Measurements from ENCODE around the gene IL18.
"Not testable (repeated sequence)": the region's sequence is repeated elsewhere in the genome, so short reads cannot be mapped to it uniquely, and the experiment has no call there.

Gene IL18

DNA sequence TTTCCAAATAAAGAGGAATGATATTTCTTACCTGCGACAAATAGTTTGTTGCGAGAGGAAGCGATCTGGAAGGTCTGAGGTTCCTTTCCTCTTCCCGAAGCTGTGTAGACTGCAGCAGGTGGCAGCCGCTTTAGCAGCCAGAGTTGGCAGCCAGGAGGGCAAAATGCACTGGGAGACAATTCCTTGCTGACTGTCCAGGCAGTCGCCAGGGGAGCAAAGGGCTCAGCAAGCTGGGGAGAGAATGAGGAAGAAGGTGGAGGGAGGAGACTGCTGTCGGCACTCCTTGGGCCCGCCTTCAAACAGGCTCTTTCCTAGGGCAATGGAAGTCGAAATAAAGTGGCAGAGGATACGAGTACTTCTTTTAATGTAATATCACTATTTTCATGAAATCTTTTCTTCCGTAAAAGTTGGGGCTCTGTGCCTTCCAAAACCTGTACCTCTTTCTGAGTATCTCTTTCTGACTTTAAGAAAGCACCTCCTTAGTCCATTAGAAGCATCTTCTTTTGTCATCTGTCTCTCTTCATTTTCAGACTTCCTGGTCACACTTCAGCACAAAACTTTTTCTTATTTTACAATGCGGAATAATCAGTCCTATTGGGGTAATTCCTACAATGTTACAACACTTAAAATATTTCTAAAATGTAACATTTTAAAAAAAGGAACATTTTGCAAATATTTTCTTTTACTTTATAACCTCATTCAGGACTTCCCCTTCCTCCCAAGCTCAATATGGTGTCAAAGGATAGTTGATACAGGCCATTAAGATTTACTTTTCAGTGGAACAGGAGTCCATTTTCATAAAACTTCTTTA is at the start of gene IL18:
Gene IL18, minus strand, starts transcription at position 220 of the 811 bp plus-strand sequence. CDS start 9,041 bp downstream, outside the sequence.
- peak; percentile 89 for DNase-seq (ENCODE audit: low spot score)

DNA sequence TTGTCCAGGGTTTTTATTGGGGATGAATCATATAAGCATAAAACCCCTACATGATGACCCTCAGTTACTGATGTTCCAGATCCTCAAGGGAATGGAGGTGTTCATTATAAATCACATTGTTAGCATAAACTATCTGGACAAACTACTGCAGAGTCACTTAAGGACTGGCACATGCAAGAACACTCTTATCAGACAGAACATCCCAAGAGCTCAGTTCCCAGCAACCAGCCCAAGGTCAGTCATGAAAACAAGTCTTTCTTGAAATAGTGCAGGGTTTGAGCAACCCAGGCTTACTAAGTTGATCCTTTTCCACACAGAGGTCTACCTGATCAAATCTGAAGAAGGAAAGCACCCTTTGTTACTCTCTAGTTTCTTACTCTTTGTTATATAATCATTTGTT is 48.8 kb upstream of the IL18 start:
- DNase-seq (ENCODE audit: low spot score): no peak

DNA sequence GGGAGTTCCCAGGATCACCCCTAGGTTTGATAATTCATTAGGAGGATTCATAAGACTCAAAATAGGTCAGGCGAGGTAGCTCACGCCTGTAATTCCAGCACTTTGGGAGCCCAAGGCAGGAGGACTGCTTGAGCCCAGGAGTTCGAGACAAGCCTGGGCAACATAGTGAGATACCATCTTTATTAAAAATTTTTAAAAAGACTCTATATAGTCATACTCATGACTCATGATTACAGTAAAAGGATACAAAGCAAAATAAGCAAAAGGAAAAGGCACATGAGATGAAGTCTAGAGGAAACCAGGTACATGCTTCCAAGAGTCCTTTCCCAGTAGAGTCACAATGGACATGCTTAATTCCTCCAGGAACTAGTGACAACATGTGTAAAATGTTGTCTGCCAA is 48.4 kb upstream of the IL18 start:
- no peak for DNase-seq (ENCODE audit: low spot score)

DNA sequence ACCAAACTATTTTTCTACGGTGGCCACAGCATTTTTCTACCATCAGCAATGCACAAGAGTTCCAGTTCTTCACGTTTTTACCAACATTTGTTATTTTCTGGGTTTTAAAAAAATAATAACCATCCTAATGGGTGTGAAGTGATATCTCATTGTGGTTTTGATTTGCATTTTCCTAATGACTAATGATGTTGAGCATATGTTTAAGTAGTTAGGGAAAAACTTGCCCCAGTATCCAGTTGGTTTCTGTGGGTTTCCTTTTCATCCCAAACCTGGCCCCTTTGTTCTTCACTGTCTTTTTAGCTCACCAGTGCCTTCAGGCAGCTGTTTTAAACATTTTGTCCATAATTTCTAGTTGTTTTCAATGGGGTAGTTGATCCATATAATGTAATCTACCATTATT is 47.6 kb upstream of the IL18 start:
- DNase-seq (ENCODE audit: low spot score): no peak

DNA sequence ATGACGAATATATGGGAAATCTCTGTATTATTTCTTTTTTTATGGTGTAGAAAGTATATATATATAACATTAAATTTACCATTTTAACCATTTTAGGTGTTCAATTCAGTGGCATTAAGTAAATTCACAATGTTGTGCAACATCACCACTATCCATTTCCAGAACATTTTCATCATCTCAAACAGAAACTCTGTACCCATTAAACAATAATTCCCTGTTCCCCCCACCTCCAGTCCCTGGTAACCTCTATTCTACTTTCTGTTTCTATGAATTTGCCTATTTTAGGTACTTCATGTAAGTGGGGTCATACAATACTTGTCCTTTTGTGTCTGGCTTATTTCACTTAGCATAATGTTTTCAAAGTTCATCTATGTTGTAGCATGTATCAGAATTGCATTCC is 47.0 kb upstream of the IL18 start:
- DNase-seq (ENCODE audit: low spot score): no peak

DNA sequence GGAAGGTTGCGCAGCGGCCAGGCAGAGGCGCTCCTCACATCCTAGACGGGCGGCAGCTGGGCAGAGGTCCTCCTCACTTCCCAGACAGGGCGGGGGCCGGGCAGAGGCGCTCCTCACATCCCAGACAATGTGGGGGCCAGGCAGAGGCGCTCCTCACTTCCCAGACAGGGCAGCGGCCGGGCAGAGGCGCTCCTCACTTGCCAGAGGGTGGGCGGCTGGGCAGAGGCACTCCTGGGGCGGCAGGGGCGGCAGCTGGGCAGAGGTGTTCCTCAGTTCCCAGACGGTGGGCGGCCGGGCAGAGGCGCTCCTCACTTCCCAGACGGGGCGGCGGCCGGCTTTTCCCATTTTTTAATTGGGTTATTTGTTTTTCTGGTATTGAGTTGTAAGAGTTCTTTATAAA is 42.2 kb upstream of the IL18 start:
- DNase-seq (ENCODE audit: low spot score): no peak

DNA sequence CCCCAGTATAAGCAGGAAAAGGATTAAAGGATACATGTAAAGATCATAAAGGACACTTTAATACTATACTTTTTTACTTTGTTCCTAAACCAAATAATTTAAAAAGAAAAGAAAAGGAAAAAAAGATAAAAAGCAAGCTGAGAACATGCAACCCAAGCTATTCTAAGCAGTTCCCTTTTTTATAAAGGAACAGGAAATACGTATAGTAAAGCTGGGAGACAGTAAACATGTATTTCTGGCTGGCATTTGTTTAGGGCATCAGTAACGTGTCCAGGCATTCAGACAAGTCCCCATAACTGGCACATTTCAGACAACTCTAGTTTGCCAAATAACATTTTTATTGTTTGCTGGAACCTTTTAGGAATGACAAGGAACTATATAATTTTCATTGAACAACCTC is 36.4 kb upstream of the IL18 start:
- no peak for DNase-seq (ENCODE audit: low spot score)

DNA sequence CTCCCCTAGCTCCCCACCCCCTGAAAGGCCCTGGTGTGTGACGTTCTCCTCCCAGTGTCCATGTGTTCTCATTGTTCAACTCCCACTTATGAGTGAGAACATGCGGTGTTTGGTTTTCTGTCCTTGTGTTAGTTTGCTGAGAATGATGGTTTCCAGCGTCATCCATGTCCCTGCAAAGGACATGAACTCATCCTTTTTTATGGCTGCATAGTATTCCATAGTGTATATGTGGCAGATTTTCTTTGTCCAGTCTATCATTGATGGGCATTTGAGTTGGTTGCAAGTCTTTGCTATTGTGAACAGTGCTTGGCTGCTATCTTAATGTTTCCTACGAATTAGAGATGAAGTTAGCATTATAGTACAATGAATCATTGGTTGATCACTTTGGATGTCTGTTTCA is 35.2 kb upstream of the IL18 start:
- DNase-seq (ENCODE audit: low spot score): not testable (repeated sequence)

DNA sequence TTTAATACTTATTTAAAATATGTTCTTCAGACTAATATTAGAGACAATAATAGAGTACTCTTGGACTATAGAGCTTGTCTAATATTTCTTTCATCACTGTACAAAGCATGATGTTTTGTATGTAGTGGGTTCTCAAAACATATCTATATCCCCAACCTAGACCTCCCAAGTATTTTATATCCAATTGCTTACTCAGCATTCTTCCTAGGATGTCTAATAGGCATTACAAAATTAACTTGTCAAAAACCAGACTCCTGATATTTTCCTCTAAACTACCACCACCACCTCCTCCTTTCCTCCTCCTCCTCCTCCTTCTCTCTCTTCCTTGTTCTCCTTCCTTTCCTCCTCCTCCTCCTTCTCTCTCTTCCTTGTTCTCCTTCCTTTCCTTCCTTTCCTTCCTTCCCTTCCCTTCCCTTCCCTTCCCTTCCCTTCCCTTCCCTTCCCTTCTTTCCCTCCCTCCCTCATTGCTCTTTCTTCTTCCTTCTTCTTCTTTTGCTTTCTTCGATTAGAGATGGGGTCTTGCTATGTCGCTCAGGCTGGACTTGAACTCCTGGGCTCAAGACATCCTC is 32.7 kb upstream of the IL18 start:
- DNase-seq (ENCODE audit: low spot score): no peak

DNA sequence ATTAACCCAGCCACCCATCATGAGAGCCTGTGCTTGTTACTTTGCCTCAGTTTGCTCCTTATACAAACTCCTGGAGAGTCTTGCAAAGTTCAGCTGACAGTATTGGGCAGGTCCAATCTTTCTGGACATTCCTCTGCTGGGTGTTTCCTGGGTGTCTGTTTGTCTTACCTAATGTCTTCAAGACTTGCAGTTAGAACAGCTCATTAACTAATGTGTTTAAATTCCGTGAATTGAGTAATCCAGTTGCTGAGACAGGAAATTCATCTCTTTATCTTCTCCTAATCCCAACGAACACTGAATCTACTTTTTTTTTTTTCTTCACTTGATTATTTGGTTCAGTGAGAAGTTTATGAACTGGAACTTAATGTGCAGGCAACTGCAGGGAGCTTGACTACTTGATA is 32.1 kb upstream of the IL18 start:
- peak; percentile 46 for DNase-seq (ENCODE audit: low spot score)

DNA sequence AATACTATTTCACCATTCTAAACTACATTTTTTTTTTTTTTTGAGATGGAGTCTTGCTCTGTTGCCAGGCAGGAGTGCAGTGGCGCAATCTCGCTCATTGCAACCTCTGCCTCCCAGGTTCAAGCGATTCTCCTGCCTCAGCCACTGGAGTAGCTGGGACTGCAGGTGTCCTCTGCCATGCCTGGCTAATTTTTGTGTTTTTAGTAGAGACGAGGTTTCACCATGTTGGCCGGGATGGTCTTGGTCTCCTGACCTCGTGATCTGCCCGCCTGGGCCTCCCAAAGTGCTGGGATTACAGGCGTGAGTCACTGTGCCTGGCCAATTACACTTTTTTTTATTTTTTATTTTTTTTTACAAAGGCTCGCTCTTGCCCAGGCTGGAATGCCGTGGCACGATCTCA is 31.2 kb upstream of the IL18 start:
- DNase-seq (ENCODE audit: low spot score): not testable (repeated sequence)

DNA sequence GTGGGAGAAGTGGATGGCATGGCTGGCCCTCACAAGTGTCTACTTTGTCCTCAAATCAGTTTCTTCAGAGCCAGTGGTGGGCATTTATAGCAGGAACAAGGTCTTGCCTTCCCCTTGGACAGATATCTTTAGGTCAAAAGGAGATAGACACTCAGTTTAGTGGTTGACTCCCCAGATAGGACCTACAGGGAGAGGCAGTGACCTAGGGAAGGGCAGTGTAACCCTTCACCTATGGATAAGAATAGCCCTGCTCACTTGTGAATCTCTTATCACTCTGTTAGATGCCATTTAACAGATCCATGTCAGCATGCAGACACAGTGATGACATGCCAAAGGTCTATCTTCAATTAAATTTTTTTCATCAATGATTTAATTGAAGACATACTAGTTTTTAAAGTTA is 22.4 kb upstream of the IL18 start:
- DNase-seq (ENCODE audit: low spot score): no peak

DNA sequence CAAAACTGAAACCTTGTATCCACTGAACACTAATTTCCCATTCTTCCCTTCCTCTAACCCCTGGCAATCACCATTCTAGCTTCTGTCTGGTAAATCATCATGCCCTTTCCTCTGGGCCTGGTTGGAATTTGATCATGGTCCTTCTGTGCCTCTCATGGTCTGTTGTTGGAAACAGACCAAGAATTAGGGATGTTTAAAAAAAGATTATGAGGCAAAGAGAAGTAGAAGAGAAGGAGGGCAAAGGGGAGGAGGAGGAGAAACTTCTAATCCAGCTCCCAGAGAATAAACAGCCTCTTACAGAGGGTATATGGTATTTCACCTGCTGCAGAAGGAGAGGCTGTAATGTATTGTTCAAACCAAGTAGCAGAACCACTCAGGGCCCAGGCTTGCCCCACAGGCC is 22.0 kb upstream of the IL18 start:
- DNase-seq (ENCODE audit: low spot score): no peak

DNA sequence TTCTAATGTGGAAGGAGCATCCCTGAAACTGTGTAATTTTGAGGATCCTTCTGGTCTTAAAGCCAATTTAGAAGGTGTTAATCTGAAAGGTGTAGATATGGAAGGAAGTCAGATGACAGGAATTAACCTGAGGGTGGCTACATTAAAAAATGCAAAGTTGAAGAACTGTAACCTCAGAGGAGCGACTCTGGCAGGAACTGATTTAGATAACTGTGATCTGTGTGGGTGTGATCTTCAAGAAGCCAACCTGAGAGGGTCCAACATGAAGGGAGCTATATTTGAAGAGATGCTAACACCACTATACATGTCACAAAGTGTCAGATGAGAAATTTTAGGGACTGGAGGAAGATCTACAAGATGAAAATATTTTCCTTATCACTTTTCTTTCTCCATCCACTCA is 19.0 kb upstream of the IL18 start:
- no peak for DNase-seq (ENCODE audit: low spot score)

DNA sequence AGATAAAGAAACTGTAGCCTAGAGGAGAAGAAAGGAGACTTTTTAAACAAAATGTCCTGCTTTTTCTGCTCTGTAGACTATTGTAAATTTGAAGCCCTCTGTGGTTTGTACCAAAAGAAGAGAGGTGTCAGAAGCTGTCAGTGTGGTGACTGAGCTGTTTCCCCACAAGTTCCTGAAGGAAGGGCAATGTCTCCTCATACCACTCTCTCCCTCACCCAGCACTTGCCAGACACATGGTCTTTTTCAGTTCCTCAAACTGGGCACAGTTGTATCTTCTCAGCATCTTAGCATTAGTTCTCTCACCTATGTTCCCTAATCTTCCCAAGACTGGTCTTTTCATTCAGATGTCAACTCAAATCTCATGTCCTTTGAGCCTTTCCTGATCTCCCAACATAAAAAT is 15.7 kb upstream of the IL18 start:
- no peak for DNase-seq (ENCODE audit: low spot score)

DNA sequence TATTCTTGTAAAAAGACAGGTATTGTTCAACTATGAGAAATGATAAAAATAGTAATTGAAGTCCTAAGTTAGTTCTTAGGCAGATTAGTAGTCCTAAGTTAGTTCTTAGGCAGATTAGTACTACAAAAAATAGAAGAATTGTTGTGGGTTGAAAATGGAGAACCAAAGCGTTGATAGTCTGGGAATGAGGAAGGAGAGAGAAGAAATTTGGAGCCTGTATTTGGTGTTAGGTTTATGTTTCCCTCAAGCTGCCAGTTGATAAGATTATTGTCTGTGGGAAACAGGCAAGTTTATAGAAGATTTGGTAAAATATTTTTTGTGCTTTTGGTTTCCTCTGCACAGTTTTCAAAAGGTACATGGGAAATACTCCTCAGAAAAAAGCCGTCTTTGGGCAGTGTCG is 15.0 kb upstream of the IL18 start:
- no peak for DNase-seq (ENCODE audit: low spot score)

DNA sequence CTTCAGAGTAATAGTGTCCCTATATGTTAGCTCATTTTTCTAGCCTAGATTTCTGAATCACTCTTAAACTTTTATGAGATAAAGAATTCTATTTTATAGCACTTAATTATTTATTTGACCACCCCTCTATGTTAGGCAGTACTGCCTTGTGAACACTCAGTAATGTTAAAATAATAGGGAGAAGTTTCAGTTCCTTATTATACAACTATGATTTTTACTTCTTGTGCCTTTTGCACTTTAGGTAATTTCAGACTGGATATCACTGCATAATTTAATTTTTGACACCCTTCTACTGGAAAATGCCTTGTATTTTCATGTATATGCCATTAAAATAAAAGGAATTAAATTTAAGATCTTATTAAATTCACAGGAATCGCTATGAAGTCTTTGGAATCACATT is 14.5 kb upstream of the IL18 start:
- no peak for DNase-seq (ENCODE audit: low spot score)

DNA sequence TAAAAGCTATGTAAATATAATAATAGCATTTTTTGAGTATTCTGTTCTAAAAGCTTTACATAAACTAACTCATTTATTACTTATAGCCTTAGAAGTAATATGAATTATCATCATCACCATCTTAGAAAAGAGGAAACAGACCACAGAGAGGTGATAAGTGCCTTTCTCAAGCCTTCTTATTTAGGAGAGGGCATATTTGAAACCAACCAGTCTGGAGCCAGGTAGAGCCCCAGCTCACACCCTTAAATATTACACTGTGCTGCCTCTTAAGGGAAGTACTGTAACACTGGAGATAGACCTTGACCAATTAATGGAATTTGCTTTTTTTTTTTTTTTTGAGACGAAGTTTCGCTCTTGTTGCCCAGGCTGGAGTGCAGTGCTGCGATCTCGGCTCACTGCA is 13.7 kb upstream of the IL18 start:
- no peak for DNase-seq (ENCODE audit: low spot score)

DNA sequence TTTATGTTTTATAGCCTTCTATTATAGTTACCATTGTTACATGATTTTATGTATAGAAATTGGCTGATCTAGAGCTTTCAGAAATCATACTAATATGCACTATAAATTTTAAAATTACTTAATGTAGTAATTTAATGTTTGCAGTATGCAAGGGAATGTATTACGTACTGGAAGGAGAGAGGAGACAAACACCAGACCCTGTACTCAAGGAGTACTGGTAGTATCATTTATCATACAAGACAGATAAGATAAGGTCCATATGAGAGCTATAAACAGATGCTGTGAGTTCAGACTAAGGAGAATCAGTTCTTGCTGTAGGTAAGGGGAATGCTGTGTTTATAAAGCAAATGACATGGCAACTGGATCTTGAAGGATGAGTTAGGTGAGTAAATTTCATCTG is 12.2 kb upstream of the IL18 start:
- DNase-seq (ENCODE audit: low spot score): no peak

DNA sequence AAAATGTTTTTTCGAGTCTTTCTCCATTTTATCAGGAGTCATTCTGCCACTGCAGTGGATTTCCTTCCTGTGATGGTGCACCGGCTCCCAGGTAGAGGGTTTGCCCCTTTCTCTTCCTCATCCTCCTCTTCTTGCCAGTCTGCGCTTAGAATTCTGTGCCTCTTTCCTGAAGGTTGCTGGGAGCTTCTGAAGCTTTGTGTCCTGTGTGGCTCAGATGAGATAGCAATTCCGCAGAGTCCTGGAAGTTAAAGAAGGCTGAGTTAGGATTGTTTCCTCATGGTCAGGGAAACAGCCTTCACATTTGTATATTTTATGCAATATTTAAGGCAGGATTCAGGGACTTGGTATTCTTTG is 11.7 kb upstream of the IL18 start:
- DNase-seq (ENCODE audit: low spot score): no peak

DNA sequence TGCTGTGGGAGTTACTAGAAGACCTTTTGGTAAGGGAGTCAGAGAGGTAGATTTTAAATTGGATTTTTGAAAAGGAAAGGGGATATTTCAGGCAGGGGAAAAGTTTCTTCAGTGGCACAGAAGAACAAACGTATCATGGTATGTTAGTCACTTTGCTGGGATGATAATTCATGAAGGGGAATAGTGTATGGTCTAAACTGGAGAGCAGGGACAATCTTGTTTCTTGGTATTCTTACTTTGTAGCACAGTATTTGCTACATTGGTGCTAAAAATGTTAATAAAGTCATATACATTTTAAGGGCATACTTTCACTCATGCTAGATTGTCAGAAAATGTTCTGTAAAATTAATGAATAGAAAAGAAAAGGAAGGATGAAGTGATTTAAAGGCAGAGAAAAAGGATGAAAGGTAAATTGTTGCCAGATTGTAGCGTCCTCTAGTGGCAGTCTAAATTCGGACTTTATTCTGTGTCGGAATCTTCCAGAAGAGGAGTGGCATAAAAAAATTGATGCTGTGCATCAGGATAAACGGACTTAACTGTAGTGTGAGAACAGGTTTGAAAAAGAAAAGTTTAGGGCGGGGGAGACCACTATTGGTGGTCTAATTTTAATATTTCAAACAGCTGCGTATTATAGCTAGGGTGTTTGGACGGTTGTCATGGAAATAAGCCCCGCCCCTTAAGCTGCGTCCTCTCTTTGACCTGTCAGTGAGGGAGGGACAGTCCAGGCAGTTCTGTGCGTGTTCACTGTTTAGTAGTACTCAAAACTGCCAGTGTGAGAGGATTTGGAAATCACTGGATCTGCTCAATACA is 11.1 kb upstream of the IL18 start, which contains the start of gene BCO2:
Gene BCO2, plus strand, starts transcription at position 724 of the 810 bp plus-strand sequence. CDS start 90 bp downstream, outside the sequence.
- peak; percentile 60 for DNase-seq (ENCODE audit: low spot score)

DNA sequence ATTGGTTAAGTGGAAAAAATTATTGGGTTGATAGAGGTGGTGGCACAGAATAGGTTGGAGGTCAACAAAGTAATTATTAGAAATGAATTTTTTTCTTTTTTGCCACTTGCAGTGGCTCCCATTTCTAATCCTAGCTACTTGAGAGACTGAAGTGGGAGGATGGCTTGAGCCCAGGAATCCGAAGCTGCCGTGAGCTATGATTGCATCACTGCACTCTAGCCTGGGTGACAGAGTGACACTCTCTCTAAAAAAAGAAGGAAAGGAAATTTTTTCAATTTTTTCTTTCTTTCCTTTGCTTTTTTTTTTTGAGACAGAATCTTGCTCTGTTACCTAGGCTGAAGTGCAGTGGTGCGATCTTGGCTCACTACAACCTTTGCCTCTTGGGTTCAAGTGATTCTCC is 9.3 kb upstream of the IL18 start:
- DNase-seq (ENCODE audit: low spot score): no peak

DNA sequence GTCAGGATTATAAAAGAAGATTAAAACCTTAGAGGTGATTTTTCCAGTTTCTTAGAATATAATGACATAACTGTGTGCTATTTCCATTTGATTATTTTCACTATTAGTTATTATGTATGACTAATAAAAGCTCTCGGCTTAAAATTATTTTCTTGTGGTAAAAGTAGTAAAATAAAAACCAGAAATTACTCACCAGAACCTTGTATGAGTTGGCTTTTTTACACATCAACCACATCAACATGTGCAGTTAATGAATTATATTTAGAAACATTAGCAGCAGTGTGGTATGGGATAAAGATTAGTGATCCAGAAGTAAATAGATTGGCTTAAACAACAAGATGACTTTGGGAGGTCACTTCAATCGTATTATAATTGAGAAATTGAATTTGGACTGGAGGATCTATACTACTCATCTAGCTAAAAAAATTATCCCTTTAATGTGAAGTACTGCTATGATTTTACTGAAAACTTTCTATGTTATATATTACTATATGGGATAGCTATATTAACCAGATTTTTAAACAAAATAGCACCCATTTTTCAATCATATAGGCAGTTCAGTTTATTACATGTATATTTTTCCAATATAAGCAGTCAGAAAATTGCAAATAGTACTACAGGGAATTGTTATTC is 8.6 kb upstream of the IL18 start:
- DNase-seq (ENCODE audit: low spot score): no peak
